B cell (primary cell): ENCODE data around the gene ITGA6. TPM values are rescaled to one million over a fixed set of nuclear protein-coding genes. Genes with fewer than 3 reads are reported as not detected.

ENCODE experiments used
- ATAC-seq: fragments of 200-7000 bp; cut with Tn5 transposase; one replicate; pipeline ENCODE4 v1.10.0; 2021; ENCODE audit warnings: low read depth, mild to moderate bottlenecking, moderate number of reproducible peaks, moderate library complexity
- CTCF ChIA-PET: fragments of 350-600 bp; sonication (Branson Sonifier 250); formaldehyde crosslinking; loops from one replicate; lab custom pipeline; 2021; ENCODE audit warnings: antibody characterized with exemption, inconsistent platforms; lab: Charles Lee
- POLR2A ChIA-PET: fragments of 350-600 bp; sonication (Branson Sonifier 250); formaldehyde crosslinking; loops from one replicate; lab custom pipeline; 2021; ENCODE audit warnings: antibody characterized with exemption; lab: Charles Lee
- DNase-seq: peaks from one replicate; pipeline ENCODE4 v3.0.0; 2013
- H2AFZ ChIP-seq: 2 replicates; pipeline ENCODE4 v1.6.1; 2012; ENCODE audit warnings: mild to moderate bottlenecking, low read depth, low read length; ENCODE audit not compliant: insufficient read depth, poor library complexity, severe bottlenecking
- H3K27ac ChIP-seq, 2 donors: 1 replicate in 1 of 2; 2 replicates in 1 of 2; pipeline ENCODE4 v1.5.1; 2012 to 2013; ENCODE audit warnings: low read length in 2 of 2, mild to moderate bottlenecking in 2 of 2, moderate library complexity in 1 of 2
- H3K27me3 ChIP-seq, 4 experiments: fragments of 200-600 bp in 1 of 4; sonication (generic) in 1 of 4; replicated peaks in 1 of 4; 1 replicate in 2 of 4; 2 replicates in 2 of 4; pipeline versions ENCODE4 v1.6.1 to v1.7.0; 2013 to 2016; ENCODE audit warnings: low read length in 3 of 4, mild to moderate bottlenecking in 2 of 4, mixed read lengths in 1 of 4, moderate library complexity in 1 of 4; ENCODE audit not compliant: insufficient read depth in 4 of 4, control insufficient read depth in 3 of 4; ENCODE audit errors: control extremely low read depth in 1 of 4
- H3K36me3 ChIP-seq, 2 experiments: replicated peaks in 1 of 2; 1 replicate in 1 of 2; 2 replicates in 1 of 2; pipeline versions ENCODE4 v1.6.1 to v1.7.1; 2013; ENCODE audit warnings: low read length in 1 of 2; ENCODE audit not compliant: insufficient read depth in 2 of 2, control insufficient read depth in 1 of 2; ENCODE audit errors: control extremely low read depth in 1 of 2, extremely low read depth in 1 of 2
- H3K4me1 ChIP-seq, 2 donors: fragments of 200-600 bp in 1 of 2; sonication (generic) in 1 of 2; 1 replicate in 1 of 2; 2 replicates in 1 of 2; pipeline versions ENCODE4 v1.5.1 to v1.6.1; 2013 to 2017; ENCODE audit warnings: low read length in 2 of 2; ENCODE audit not compliant: control insufficient read depth in 2 of 2, insufficient read depth in 2 of 2
- H3K4me2 ChIP-seq: replicated peaks from 2 replicates; pipeline ENCODE3; 2012; ENCODE audit warnings: mild to moderate bottlenecking, low read depth, low read length; ENCODE audit not compliant: poor library complexity, severe bottlenecking
- H3K4me3 ChIP-seq, 5 experiments: fragments of 200-600 bp in 1 of 5; sonication (generic) in 1 of 5; 1 replicate in 3 of 5; 2 replicates in 2 of 5; pipeline versions ENCODE4 v1.5.1 to v1.7.0; 2011 to 2016; ENCODE audit warnings: low read length in 4 of 5, mild to moderate bottlenecking in 4 of 5, low read depth in 2 of 5, control low read depth in 1 of 5, moderate library complexity in 1 of 5; ENCODE audit not compliant: insufficient read depth in 1 of 5; ENCODE audit errors: control extremely low read depth in 1 of 5, extremely low read depth in 1 of 5
- H3K79me2 ChIP-seq: fragments of 200-600 bp; sonication (generic); one replicate; pipeline ENCODE4 v1.6.0; 2016; ENCODE audit warnings: low read length; ENCODE audit not compliant: control insufficient read depth, insufficient read depth
- H3K9ac ChIP-seq: fragments of 200-600 bp; sonication (generic); 2 replicates; pipeline ENCODE4 v1.6.1; 2017; ENCODE audit warnings: mild to moderate bottlenecking, low read length, moderate library complexity
- H3K9me3 ChIP-seq, 3 donors: one replicate each; pipeline versions ENCODE4 v1.6.1 to v1.7.1; 2013; ENCODE audit warnings: low read length in 2 of 3; ENCODE audit not compliant: control insufficient read depth in 2 of 3, insufficient read depth in 1 of 3; ENCODE audit errors: control extremely low read depth in 1 of 3
- H4K20me1 ChIP-seq: 2 replicates; pipeline ENCODE4 v1.6.0; 2012; ENCODE audit warnings: mild to moderate bottlenecking, low read length; ENCODE audit not compliant: insufficient read depth, control insufficient read depth, poor library complexity, severe bottlenecking
- H3K27ac Mint-ChIP-seq: one replicate; pipeline ENCODE4 v1.8.0; 2021; ENCODE audit warnings: mixed read lengths
- H3K27me3 Mint-ChIP-seq: one replicate; pipeline ENCODE4 v1.8.0; 2021; ENCODE audit warnings: mixed read lengths
- H3K4me1 Mint-ChIP-seq: one replicate; pipeline ENCODE4 v1.8.0; 2021; ENCODE audit warnings: mixed read lengths
- H3K4me3 Mint-ChIP-seq: one replicate; pipeline ENCODE4 v1.8.0; 2021; ENCODE audit warnings: mixed read lengths
- H3K9me3 Mint-ChIP-seq: one replicate; pipeline ENCODE4 v1.8.0; 2022; ENCODE audit warnings: mixed read lengths; ENCODE audit not compliant: insufficient read depth
- CTCF ChIP-seq: fragments of 200-600 bp; IDR thresholded peaks from one replicate; pipeline ENCODE4 v1.8.0; 2022; ENCODE audit warnings: antibody characterized with exemption, mild to moderate bottlenecking
- EZH2 ChIP-seq: IDR thresholded peaks from 2 replicates; pipeline ENCODE4 v1.6.1; 2012; ENCODE audit warnings: borderline replicate concordance, low read depth, mild to moderate bottlenecking, moderate library complexity, low read length; ENCODE audit not compliant: insufficient read depth, poor library complexity, severe bottlenecking
- WGBS: methylation state at CpG from one replicate; pipeline ENCODE4 v1.1.5; 2013; ENCODE audit warnings: missing lambda C conversion rate; ENCODE audit not compliant: insufficient coverage; 5-methylcytosine and 5-hydroxymethylcytosine counted together
- intact Hi-C: fragments of 100-400 bp; cut with micrococcal nuclease; formaldehyde crosslinking; loops from one replicate; pipeline ENCODE4 v1.10.0; 2022
- polyA plus RNA-seq: library from polyadenylated mRNA; depleted of rRNA; stranded (reverse); fragments of >200 nt; gene quantifications from 2 replicates; pipeline ENCODE4 v1.2.3, GENCODE V29; 2012
- total RNA-seq, 2 donors: library from RNA; stranded (reverse); fragments of 120-200 nt in 1 of 2; gene quantifications; 1 replicate in 1 of 2; 2 replicates in 1 of 2; pipeline versions ENCODE4 v1.2.3 to v1.2.4, GENCODE V29; 2013 to 2022

ITGA6 gene
- total and polyA plus RNA-seq, 2 donors (not counting 1 experiment from before 2014, with no cell fraction given), result 0.17 to 0.98 TPM

- ATAC-seq (no peak), DNase-seq (no peak)
- Histone ChIP-seq H3K9ac (no peak overlapping the region), H3K4me2 (no peak overlapping the region), H3K79me2 (no peaks in the 10 kb centered on the region), H2AFZ (no peak overlapping the region), H3K4me3 (no peak overlapping the region), H3K27me3 (no peaks in the 10 kb centered on the region), H3K36me3 (no peaks in the 10 kb centered on the region), H4K20me1 (no peaks in the 10 kb centered on the region), H3K4me1 (no peaks in the 10 kb centered on the region), H3K9me3 (no peaks in the 10 kb centered on the region), H3K27ac (no peak overlapping the region)
- intact Hi-C loops, result no loop called here
- ChIA-PET CTCF (interaction anchor here (0.7 to 1.6 kb wide), 2 partner anchors 10 to 765 kb away, joined by 3 to 7 read pairs; no protein-coding TSS in a partner anchor), POLR2A (no interaction called here)
- H3K27me3 Mint-ChIP-seq, result peaks cover 4% of the 10 kb centered on the region
- no peak for TF ChIP-seq CTCF
- TF ChIP-seq EZH2, result no peak
- no peak overlapping the region for H3K27ac Mint-ChIP-seq
- WGBS, result 98% methylated on average over 6 of the region's 11 CpGs
- no peak overlapping the region for H3K4me3 Mint-ChIP-seq
- H3K4me1 Mint-ChIP-seq, result no peaks in the 10 kb centered on the region
- no peaks in the 10 kb centered on the region for H3K9me3 Mint-ChIP-seq
These were observed 43.9 kb downstream of the ITGA6 start for GRCh38 chr2:172470958-172471922.
